ENCODE data around the gene SBF2. TPM values are rescaled to one million over a fixed set of nuclear protein-coding genes. Genes with fewer than 3 reads are reported as not detected.
"Not testable (repeated sequence)": the region's sequence is repeated elsewhere in the genome, so short reads cannot be mapped to it uniquely, and the experiment has no call there.

SBF2 gene
- total and polyA plus RNA-seq, 2 donors (not counting 1 experiment from before 2014, with no cell fraction given): 5.6 to 17.7 TPM

DNA sequence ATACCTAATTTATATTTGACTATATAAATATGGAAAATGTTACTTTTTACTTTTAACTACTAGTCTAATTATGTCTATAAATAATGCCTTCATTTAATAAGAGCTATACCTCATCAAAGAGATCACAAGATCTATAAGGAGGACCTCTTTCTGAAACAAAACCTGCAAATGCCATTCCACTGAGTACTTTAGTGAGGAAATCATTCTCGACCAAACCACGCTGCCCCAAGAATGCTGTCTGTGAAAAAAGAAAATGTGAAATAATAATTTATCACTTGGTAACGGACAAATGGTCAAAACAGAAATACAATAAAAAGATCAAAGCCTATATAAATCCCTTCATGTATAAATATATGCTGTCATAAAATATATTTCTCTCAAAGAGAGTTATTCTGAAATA is 301.7 kb downstream of the SBF2 start:
- H3K79me2 ChIP-seq (ENCODE audit: control insufficient read depth, insufficient read depth, low read length): no peaks in the 10 kb centered on the region
- no peak overlapping the region for H3K27ac ChIP-seq (ENCODE audit: low read length in 2 of 2)
- WGBS (ENCODE audit: insufficient coverage): no CpG with 5 or more reads among the region's 3 CpGs
- no peaks in the 10 kb centered on the region for H3K9me3 ChIP-seq (ENCODE audit: control extremely low read depth in 1 of 3, control insufficient read depth in 2 of 3, insufficient read depth in 1 of 3, low read length in 2 of 3)
- CTCF ChIA-PET: interaction anchor here (1.0 kb wide), 1 partner anchor 19 kb away, joined by 3 read pairs; no protein-coding TSS in a partner anchor
- intact Hi-C loops (cut with micrococcal nuclease): no loop called here
- no peaks in the 10 kb centered on the region for H3K27me3 ChIP-seq (replicated peaks in 1 of 4; ENCODE audit: control extremely low read depth in 1 of 4, control insufficient read depth in 3 of 4, insufficient read depth in 4 of 4, low read length in 3 of 4)
- peaks cover 3 to 5% of the 10 kb centered on the region in 2 donors for H3K4me1 ChIP-seq (ENCODE audit: control insufficient read depth in 2 of 2, insufficient read depth in 2 of 2, low read length in 2 of 2)
- no peak overlapping the region for H3K4me2 ChIP-seq (replicated peaks; ENCODE audit: low read depth, low read length, poor library complexity, severe bottlenecking)
- no peak for TF ChIP-seq EZH2 (IDR thresholded peaks at IDR 0.05; ENCODE audit: borderline replicate concordance, insufficient read depth, low read depth, low read length, poor library complexity, severe bottlenecking)
- TF ChIP-seq, protein P1, sequence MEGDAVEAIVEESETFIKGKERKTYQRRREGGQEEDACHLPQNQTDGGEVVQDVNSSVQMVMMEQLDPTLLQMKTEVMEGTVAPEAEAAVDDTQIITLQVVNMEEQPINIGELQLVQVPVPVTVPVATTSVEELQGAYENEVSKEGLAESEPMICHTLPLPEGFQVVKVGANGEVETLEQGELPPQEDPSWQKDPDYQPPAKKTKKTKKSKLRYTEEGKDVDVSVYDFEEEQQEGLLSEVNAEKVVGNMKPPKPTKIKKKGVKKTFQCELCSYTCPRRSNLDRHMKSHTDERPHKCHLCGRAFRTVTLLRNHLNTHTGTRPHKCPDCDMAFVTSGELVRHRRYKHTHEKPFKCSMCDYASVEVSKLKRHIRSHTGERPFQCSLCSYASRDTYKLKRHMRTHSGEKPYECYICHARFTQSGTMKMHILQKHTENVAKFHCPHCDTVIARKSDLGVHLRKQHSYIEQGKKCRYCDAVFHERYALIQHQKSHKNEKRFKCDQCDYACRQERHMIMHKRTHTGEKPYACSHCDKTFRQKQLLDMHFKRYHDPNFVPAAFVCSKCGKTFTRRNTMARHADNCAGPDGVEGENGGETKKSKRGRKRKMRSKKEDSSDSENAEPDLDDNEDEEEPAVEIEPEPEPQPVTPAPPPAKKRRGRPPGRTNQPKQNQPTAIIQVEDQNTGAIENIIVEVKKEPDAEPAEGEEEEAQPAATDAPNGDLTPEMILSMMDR (IDR thresholded peaks at IDR 0.05): no peak
- no peaks in the 10 kb centered on the region for H4K20me1 ChIP-seq (ENCODE audit: control insufficient read depth, insufficient read depth, low read length, poor library complexity, severe bottlenecking)
- H3K36me3 ChIP-seq (replicated peaks in 1 of 2; ENCODE audit: control extremely low read depth in 1 of 2, control insufficient read depth in 1 of 2, extremely low read depth in 1 of 2, insufficient read depth in 2 of 2, low read length in 1 of 2): peaks cover 0 to 2% of the 10 kb centered on the region in 2 experiments
- no peak overlapping the region for H3K4me3 ChIP-seq (ENCODE audit: control extremely low read depth in 1 of 5, extremely low read depth in 1 of 5, insufficient read depth in 1 of 5, low read depth in 2 of 5, low read length in 4 of 5)
- H2AFZ ChIP-seq (ENCODE audit: insufficient read depth, low read depth, low read length, poor library complexity, severe bottlenecking): no peak overlapping the region
- Mint-ChIP-seq H3K27ac (no peak overlapping the region), H3K4me3 (no peak overlapping the region), H3K27me3 (no peaks in the 10 kb centered on the region), H3K9me3 (ENCODE audit: insufficient read depth) (no peaks in the 10 kb centered on the region), H3K4me1 (peaks cover 10% of the 10 kb centered on the region)
- no peak overlapping the region for H3K9ac ChIP-seq (ENCODE audit: low read length)
- POLR2A ChIA-PET: no interaction called here
- no peak for DNase-seq
- no peak for ATAC-seq (ENCODE audit: low read depth)

DNA sequence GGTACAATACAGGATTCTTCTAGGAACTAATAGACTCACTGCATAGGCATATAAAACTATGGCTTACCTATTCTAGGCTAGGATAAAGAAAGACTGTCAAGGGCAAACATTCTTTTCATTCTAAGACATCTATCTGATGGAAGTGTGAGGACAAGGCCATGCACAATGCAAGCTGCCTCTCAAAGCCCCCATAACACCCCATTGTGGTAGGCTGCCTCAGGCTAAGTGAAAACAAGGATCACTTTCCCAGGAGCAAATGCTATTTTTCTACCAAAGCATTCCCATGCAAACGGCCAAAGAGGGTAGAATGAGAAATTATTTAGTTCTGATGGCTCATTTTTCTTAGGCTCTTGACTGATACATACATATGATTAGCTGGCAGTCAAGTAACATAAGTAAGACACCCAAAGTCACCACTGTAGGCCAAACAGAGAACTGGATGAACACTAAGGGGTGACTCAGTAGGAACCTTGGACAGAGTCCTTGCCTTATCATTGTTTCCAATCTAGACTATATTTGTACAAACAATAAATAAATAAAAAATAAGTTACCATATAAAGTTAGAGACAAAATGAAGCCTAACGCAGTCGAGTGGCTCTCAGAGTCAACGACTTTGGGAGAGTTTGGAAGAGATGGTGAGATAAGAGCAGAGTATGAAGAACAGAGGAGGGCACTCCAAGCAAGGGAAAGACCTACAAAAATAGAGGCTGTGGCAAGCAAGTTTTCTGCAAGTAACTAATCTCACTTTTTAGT is 303.6 kb downstream of the SBF2 start:
- H3K9ac ChIP-seq (ENCODE audit: low read length): no peak overlapping the region
- POLR2A ChIA-PET: no interaction called here
- DNase-seq (no peak), ATAC-seq (ENCODE audit: low read depth) (no peak)
- Mint-ChIP-seq H3K9me3 (ENCODE audit: insufficient read depth) (no peaks in the 10 kb centered on the region), H3K27ac (no peak overlapping the region), H3K4me1 (peaks cover 30% of the 10 kb centered on the region), H3K4me3 (no peak overlapping the region), H3K27me3 (no peaks in the 10 kb centered on the region)
- no peaks in the 10 kb centered on the region for H3K27me3 ChIP-seq (replicated peaks in 1 of 4; ENCODE audit: control extremely low read depth in 1 of 4, control insufficient read depth in 3 of 4, insufficient read depth in 4 of 4, low read length in 3 of 4)
- H3K79me2 ChIP-seq (ENCODE audit: control insufficient read depth, insufficient read depth, low read length): no peaks in the 10 kb centered on the region
- no peaks in the 10 kb centered on the region for H4K20me1 ChIP-seq (ENCODE audit: control insufficient read depth, insufficient read depth, low read length, poor library complexity, severe bottlenecking)
- no peak overlapping the region for H2AFZ ChIP-seq (ENCODE audit: insufficient read depth, low read depth, low read length, poor library complexity, severe bottlenecking)
- no peaks in the 10 kb centered on the region for H3K9me3 ChIP-seq (ENCODE audit: control extremely low read depth in 1 of 3, control insufficient read depth in 2 of 3, insufficient read depth in 1 of 3, low read length in 2 of 3)
- H3K36me3 ChIP-seq (replicated peaks in 1 of 2; ENCODE audit: control extremely low read depth in 1 of 2, control insufficient read depth in 1 of 2, extremely low read depth in 1 of 2, insufficient read depth in 2 of 2, low read length in 1 of 2): peaks cover 0 to 2% of the 10 kb centered on the region in 2 experiments
- H3K4me3 ChIP-seq (ENCODE audit: control extremely low read depth in 1 of 5, extremely low read depth in 1 of 5, insufficient read depth in 1 of 5, low read depth in 2 of 5, low read length in 4 of 5): no peak overlapping the region
- TF ChIP-seq EZH2 (IDR thresholded peaks at IDR 0.05; ENCODE audit: borderline replicate concordance, insufficient read depth, low read depth, low read length, poor library complexity, severe bottlenecking): no peak
- TF ChIP-seq, protein P1 (IDR thresholded peaks at IDR 0.05): no peak
- no peak overlapping the region for H3K4me2 ChIP-seq (replicated peaks; ENCODE audit: low read depth, low read length, poor library complexity, severe bottlenecking)
- WGBS (ENCODE audit: insufficient coverage): 93% methylated on average over 3 of the region's 4 CpGs
- CTCF ChIA-PET: no interaction called here
- no peak overlapping the region for H3K27ac ChIP-seq (ENCODE audit: low read length in 2 of 2)
- intact Hi-C loops (cut with micrococcal nuclease): no loop called here
- peaks cover 8 to 20% of the 10 kb centered on the region in 2 donors for H3K4me1 ChIP-seq (ENCODE audit: control insufficient read depth in 2 of 2, insufficient read depth in 2 of 2, low read length in 2 of 2)

DNA sequence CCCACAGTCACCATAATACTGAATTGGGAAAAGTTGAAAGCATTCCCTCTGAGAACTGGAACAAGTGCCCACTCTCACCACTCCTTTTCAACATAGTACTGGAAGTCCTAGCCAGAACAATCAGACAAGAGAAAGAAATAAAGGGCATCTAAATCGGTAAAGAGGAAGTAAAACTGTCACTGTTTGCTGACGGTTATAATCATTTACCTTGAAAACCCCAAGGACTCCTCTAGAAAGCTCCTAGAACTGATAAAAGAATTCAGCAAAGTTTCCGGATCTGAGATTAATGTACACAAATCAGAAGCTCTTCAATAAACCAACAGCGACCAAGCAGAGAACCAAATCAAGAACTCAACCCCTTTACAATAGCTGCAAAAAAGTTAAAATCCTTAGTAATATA is 306.7 kb downstream of the SBF2 start:
- H2AFZ ChIP-seq (ENCODE audit: insufficient read depth, low read depth, low read length, poor library complexity, severe bottlenecking); H3K36me3 ChIP-seq (replicated peaks in 1 of 2; ENCODE audit: control extremely low read depth in 1 of 2, control insufficient read depth in 1 of 2, extremely low read depth in 1 of 2, insufficient read depth in 2 of 2, low read length in 1 of 2); H3K9me3 Mint-ChIP-seq (ENCODE audit: insufficient read depth); H3K4me3 ChIP-seq (ENCODE audit: control extremely low read depth in 1 of 5, extremely low read depth in 1 of 5, insufficient read depth in 1 of 5, low read depth in 2 of 5, low read length in 4 of 5); H3K27me3 ChIP-seq (replicated peaks in 1 of 4; ENCODE audit: control extremely low read depth in 1 of 4, control insufficient read depth in 3 of 4, insufficient read depth in 4 of 4, low read length in 3 of 4); POLR2A ChIA-PET; H3K27me3 Mint-ChIP-seq; H3K9me3 ChIP-seq (ENCODE audit: control extremely low read depth in 1 of 3, control insufficient read depth in 2 of 3, insufficient read depth in 1 of 3, low read length in 2 of 3); H3K9ac ChIP-seq (ENCODE audit: low read length); H3K79me2 ChIP-seq (ENCODE audit: control insufficient read depth, insufficient read depth, low read length); H4K20me1 ChIP-seq (ENCODE audit: control insufficient read depth, insufficient read depth, low read length, poor library complexity, severe bottlenecking): not testable (repeated sequence)
- Histone ChIP-seq H3K4me2 (replicated peaks; ENCODE audit: low read depth, low read length, poor library complexity, severe bottlenecking) (peak overlapping the region; percentile 43), H3K4me1 (ENCODE audit: control insufficient read depth in 2 of 2, insufficient read depth in 2 of 2, low read length in 2 of 2) (peaks cover 8 to 20% of the 10 kb centered on the region in 2 donors), H3K27ac (ENCODE audit: low read length in 2 of 2) (peak overlapping the region in 1 of 2 donors; percentile 4)
- CTCF ChIA-PET: interaction anchor here (0.6 to 2.3 kb wide), 4 partner anchors 8 to 318 kb away, joined by 3 to 9 read pairs (median 4); no protein-coding TSS in a partner anchor
- 0% methylated on average over 2 of the region's 4 CpGs for WGBS (ENCODE audit: insufficient coverage)
- H3K4me1 Mint-ChIP-seq: peaks cover 34% of the 10 kb centered on the region
- peak; percentile 36 for DNase-seq
- H3K27ac Mint-ChIP-seq: peak overlapping the region; percentile 76
- intact Hi-C loops (cut with micrococcal nuclease): loop anchor here (5.0 kb wide), 1 partner anchor 320 kb away; the partner anchor contains the start of gene ADM
- H3K4me3 Mint-ChIP-seq: peak overlapping the region; percentile 75
- peak; percentile 41 for ATAC-seq (ENCODE audit: low read depth)

Data from B cell (primary cell).